ENCODE results near the gene ZWINT. TPM values are rescaled to one million over a fixed set of nuclear protein-coding genes. Genes with fewer than 3 reads are reported as not detected.

ZWINT gene
- total RNA-seq, result 10 to 100 TPM; 65.4 to 69.5 TPM

DNA sequence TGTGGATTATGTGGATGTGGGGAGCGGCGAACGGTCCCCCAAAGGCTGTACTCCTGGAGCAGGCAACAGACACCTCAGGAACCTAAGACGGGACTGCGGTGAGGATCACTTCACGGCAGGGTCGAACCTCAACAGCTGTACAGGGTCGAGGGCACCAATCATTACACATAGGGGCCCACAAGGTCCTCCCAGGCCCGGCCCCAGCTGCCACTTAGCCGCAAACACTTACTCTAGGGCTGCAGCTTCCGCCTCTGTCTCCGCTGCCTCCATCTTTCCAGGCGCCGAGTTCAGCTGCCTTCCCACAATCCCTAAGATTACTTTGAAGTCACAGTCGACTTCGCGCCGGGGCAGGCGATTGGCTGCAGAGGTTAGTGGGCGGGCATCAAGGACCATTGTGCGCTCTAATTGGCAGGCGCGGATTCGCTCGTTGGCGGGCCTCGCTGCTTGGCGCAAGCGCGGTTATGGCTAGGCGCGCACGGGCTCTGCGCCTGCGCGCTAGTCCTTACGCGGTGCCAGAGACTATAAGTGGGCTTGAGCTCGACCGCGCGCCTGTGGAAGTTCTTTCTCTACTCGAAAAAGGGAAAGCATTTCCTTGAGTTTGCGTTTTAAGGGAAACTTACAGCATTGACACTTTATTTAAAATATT, at the start of gene ZWINT:
Gene ZWINT, minus strand, starts transcription at position 293 of the 646 bp plus-strand sequence. Its CDS starts 23 bp downstream, at position 270.
- H3K4me1 Mint-ChIP-seq (ENCODE audit: low read depth), result peaks cover 39% of the 10 kb centered on the region
- H3K9me3 Mint-ChIP-seq, result no peaks in the 10 kb centered on the region
- POLR2A ChIA-PET, result interaction anchor here (1.2 kb wide), 1 partner anchor 9 kb away, joined by 10 read pairs; no protein-coding TSS in a partner anchor
- peaks cover 37% of the 10 kb centered on the region for H3K36me3 Mint-ChIP-seq (ENCODE audit: low read depth)
- no peaks in the 10 kb centered on the region for H3K27me3 Mint-ChIP-seq
- CTCF ChIA-PET, result interaction anchor here (2.5 kb wide), 1 partner anchor 11 kb away, joined by 10 read pairs; no protein-coding TSS in a partner anchor
- intact Hi-C loops (cut with micrococcal nuclease), result no loop called here
- peak; percentile 99 for ATAC-seq
- DNase-seq, result peak; percentile 96
- TF ChIP-seq, protein P1, sequence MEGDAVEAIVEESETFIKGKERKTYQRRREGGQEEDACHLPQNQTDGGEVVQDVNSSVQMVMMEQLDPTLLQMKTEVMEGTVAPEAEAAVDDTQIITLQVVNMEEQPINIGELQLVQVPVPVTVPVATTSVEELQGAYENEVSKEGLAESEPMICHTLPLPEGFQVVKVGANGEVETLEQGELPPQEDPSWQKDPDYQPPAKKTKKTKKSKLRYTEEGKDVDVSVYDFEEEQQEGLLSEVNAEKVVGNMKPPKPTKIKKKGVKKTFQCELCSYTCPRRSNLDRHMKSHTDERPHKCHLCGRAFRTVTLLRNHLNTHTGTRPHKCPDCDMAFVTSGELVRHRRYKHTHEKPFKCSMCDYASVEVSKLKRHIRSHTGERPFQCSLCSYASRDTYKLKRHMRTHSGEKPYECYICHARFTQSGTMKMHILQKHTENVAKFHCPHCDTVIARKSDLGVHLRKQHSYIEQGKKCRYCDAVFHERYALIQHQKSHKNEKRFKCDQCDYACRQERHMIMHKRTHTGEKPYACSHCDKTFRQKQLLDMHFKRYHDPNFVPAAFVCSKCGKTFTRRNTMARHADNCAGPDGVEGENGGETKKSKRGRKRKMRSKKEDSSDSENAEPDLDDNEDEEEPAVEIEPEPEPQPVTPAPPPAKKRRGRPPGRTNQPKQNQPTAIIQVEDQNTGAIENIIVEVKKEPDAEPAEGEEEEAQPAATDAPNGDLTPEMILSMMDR (IDR thresholded peaks at IDR 0.05), result no peak
- peak within 1 kb of the TSS; percentile 96 for H3K27ac Mint-ChIP-seq
- H3K4me3 Mint-ChIP-seq, result peak within 1 kb of the TSS; percentile 96

DNA sequence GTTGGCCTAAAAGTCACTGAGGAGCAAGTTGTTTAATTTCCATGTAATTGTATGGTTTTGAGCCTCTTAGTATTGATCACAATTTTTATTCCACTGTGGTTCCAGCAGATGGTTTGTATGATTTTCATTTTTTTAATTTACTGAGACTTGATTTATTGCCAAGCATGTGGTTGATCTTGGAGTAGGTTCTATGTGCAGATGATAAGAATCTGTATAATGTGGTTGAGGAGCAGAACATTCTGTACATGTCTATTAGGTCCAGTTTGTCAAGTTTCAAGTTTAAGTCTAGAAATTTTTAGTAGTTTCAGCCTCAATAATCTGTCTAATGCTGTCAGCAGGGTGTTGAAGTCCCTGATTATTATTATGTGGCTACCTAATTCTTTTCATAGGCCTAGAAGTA, 22.7 kb upstream of the ZWINT start:
- intact Hi-C loops (cut with micrococcal nuclease), result no loop called here
- TF ChIP-seq, protein P1 (IDR thresholded peaks at IDR 0.05), result no peak
- H3K9me3 Mint-ChIP-seq, result peaks cover 1% of the 10 kb centered on the region
- ChIA-PET CTCF (no interaction called here), POLR2A (interaction anchor here (0.5 kb wide), 1 partner anchor 1462 kb away, joined by 3 read pairs; no protein-coding TSS in a partner anchor)
- DNase-seq (no peak), ATAC-seq (no peak)
- no peak overlapping the region for H3K4me3 Mint-ChIP-seq
- H3K27ac Mint-ChIP-seq, result no peak overlapping the region
- H3K4me1 Mint-ChIP-seq (ENCODE audit: low read depth), result no peaks in the 10 kb centered on the region
- no peaks in the 10 kb centered on the region for H3K36me3 Mint-ChIP-seq (ENCODE audit: low read depth)
- peaks cover 2% of the 10 kb centered on the region for H3K27me3 Mint-ChIP-seq

- CTCF ChIA-PET, result no interaction called here
- TF ChIP-seq, protein P1 (IDR thresholded peaks at IDR 0.05), result no peak
- Mint-ChIP-seq H3K9me3 (peaks cover 13% of the 10 kb centered on the region), H3K36me3 (ENCODE audit: low read depth) (no peaks in the 10 kb centered on the region), H3K4me1 (ENCODE audit: low read depth) (no peaks in the 10 kb centered on the region), H3K4me3 (no peak overlapping the region), H3K27me3 (no peaks in the 10 kb centered on the region), H3K27ac (no peak overlapping the region)
- intact Hi-C loops (cut with micrococcal nuclease), result no loop called here
- DNase-seq (peak; percentile 7), ATAC-seq (no peak)
- POLR2A ChIA-PET, result no interaction called here
Measured at GRCh38 chr10:56370217-56371113, 9.4 kb upstream of the ZWINT start.

DNA sequence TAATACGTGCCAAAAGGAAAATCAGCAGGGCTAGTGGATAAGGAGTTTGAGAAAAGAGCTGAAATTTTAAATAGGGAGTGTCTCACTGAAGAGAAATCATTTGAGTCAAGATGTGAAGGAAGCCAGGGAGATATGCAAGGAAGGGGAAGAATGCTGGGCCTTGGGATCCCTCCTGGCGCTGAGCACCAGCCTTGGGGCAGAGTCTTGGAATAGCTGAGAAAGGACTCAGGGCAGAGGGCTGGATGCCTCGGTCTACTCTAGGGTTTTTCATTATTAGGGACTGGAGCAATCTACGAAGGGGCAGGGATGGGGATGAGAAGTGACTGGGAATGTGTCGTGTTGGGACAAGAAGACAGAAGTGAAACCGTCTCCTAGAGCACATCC, 484 bp downstream of the ZWINT start:
- Mint-ChIP-seq H3K27me3 (no peaks in the 10 kb centered on the region), H3K9me3 (no peaks in the 10 kb centered on the region), H3K27ac (peak overlapping the region; percentile 96), H3K4me1 (ENCODE audit: low read depth) (peaks cover 39% of the 10 kb centered on the region), H3K36me3 (ENCODE audit: low read depth) (peaks cover 37% of the 10 kb centered on the region), H3K4me3 (peak overlapping the region; percentile 96)
- intact Hi-C loops (cut with micrococcal nuclease), result no loop called here
- ChIA-PET POLR2A (interaction anchor here (1.2 kb wide), 1 partner anchor 9 kb away, joined by 10 read pairs; no protein-coding TSS in a partner anchor), CTCF (interaction anchor here (2.5 kb wide), 1 partner anchor 10 kb away, joined by 10 read pairs; no protein-coding TSS in a partner anchor)
- no peak for DNase-seq
- TF ChIP-seq, protein P1 (IDR thresholded peaks at IDR 0.05), result no peak
- ATAC-seq, result no peak

All from activated CD8-positive, alpha-beta T cell treated with anti-CD3 and anti-CD28 coated beads for 36 hours (primary cell).